Natural killer cell (primary cell): Measurements from ENCODE around the gene LRPPRC. TPM values are rescaled to one million over a fixed set of nuclear protein-coding genes. Genes with fewer than 3 reads are reported as not detected.

Experiments
- ATAC-seq, 3 donors: fragments of 150-1000 bp in 2 of 3; fragments of 200-7000 bp in 1 of 3; cut with Tn5 transposase; 1 replicate in 1 of 3; 2 replicates in 2 of 3; pipeline ENCODE4 v1.10.0; 2021; ENCODE audit warnings: mild to moderate bottlenecking in 2 of 3, moderate library complexity in 2 of 3
- DNase-seq, 2 donors: peaks; one replicate each; pipeline versions ENCODE4 v3.0.0 to v3.0.0-alpha.2; 2013 to 2021; ENCODE audit warnings: mixed read lengths in 1 of 2
- H3K27ac ChIP-seq: one replicate; pipeline ENCODE4 v1.5.1; 2013; ENCODE audit warnings: mild to moderate bottlenecking, low read length
- H3K27me3 ChIP-seq: one replicate; pipeline ENCODE4 v1.6.1; 2013; ENCODE audit warnings: low read length; ENCODE audit not compliant: control insufficient read depth, insufficient read depth
- H3K36me3 ChIP-seq: one replicate; pipeline ENCODE4 v1.6.1; 2013; ENCODE audit warnings: low read length; ENCODE audit not compliant: control insufficient read depth, insufficient read depth
- H3K4me1 ChIP-seq: one replicate; pipeline ENCODE4 v1.6.1; 2013; ENCODE audit warnings: low read length; ENCODE audit not compliant: control insufficient read depth, insufficient read depth
- H3K4me3 ChIP-seq: one replicate; pipeline ENCODE4 v1.5.1; 2013; ENCODE audit warnings: low read length
- H3K9me3 ChIP-seq: one replicate; pipeline ENCODE4 v1.6.1; 2013; ENCODE audit warnings: low read length; ENCODE audit not compliant: control insufficient read depth, insufficient read depth
- H3K27ac Mint-ChIP-seq, 2 donors: one replicate each; pipeline ENCODE4 v1.8.0; 2022; ENCODE audit warnings: mild to moderate bottlenecking in 2 of 2, mixed read lengths in 2 of 2, moderate library complexity in 1 of 2
- H3K27me3 Mint-ChIP-seq, 2 donors: one replicate each; pipeline ENCODE4 v1.8.0; 2022; ENCODE audit warnings: low read depth in 2 of 2, mixed read lengths in 2 of 2
- H3K36me3 Mint-ChIP-seq: one replicate; pipeline ENCODE4 v1.8.0; 2022; ENCODE audit warnings: mixed read lengths
- H3K4me1 Mint-ChIP-seq, 2 donors: one replicate each; pipeline ENCODE4 v1.8.0; 2022; ENCODE audit warnings: mixed read lengths in 2 of 2
- H3K4me3 Mint-ChIP-seq: one replicate; pipeline ENCODE4 v1.8.0; 2022; ENCODE audit warnings: mild to moderate bottlenecking, moderate library complexity, mixed read lengths
- H3K9me3 Mint-ChIP-seq, 2 donors: one replicate each; pipeline ENCODE4 v1.8.0; 2022; ENCODE audit warnings: mixed read lengths in 2 of 2
- CTCF ChIP-seq: fragments of 200-600 bp; IDR thresholded peaks from one replicate; pipeline ENCODE4 v1.8.0; 2022; ENCODE audit warnings: antibody characterized with exemption
- WGBS: methylation state at CpG from one replicate; pipeline ENCODE4 v1.1.7; 2013; ENCODE audit warnings: missing lambda C conversion rate; ENCODE audit not compliant: insufficient coverage; 5-methylcytosine and 5-hydroxymethylcytosine counted together
- intact Hi-C: fragments of 100-400 bp; cut with micrococcal nuclease; formaldehyde crosslinking; loops from one replicate; pipeline ENCODE4 v1.14.2; 2022
- total RNA-seq, 4 donors: library from RNA; stranded (reverse); fragments of 120-200 nt in 1 of 4; gene quantifications; one replicate each; pipeline versions ENCODE4 v1.2.3 to v1.2.4, GENCODE V29; 2013 to 2022

LRPPRC gene
- total RNA-seq, 3 donors from 2014 or later (not counting 1 experiment from before 2014, with no cell fraction given), result 43.5 to 53.8 (median 48.4) TPM

GRCh38 chr2:43934567-43934966 is 61.2 kb downstream of the LRPPRC start:
- H3K4me1 ChIP-seq, result no peaks in the 10 kb centered on the region
- peaks cover 19% of the 10 kb centered on the region for H3K36me3 Mint-ChIP-seq
- 100% methylated on average over 3 of the region's 4 CpGs for WGBS
- H3K9me3 Mint-ChIP-seq, result no peaks in the 10 kb centered on the region
- no peak overlapping the region for H3K27ac ChIP-seq
- no peaks in the 10 kb centered on the region for H3K4me1 Mint-ChIP-seq
- DNase-seq (no peak), ATAC-seq (no peak)
- no peak for TF ChIP-seq CTCF
- peaks cover 38% of the 10 kb centered on the region for H3K36me3 ChIP-seq
- no peak overlapping the region for H3K4me3 ChIP-seq
- H3K27me3 ChIP-seq, result no peaks in the 10 kb centered on the region
- H3K9me3 ChIP-seq, result no peaks in the 10 kb centered on the region
- intact Hi-C loops, result no loop called here
- H3K27ac Mint-ChIP-seq, result no peak overlapping the region
- H3K4me3 Mint-ChIP-seq, result no peak overlapping the region
- no peaks in the 10 kb centered on the region for H3K27me3 Mint-ChIP-seq

DNA sequence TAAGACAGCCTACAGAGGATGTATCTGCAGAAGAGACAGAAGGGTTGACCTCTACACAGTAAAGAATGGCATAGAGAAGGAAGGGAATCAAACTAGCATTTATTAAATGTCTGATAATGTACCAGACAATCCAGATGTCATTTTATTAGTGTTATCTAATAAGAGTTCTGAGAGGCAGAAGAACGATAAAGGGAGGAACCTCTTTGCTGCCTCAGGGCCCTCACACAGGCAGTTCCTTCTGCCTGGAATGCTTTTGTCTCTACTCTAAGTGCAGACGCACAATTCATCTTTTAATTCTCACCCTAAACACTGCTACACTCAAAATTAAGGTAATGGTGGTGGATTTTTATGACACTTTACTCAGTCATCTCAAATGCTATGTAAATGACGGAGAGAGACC is 64.5 kb downstream of the LRPPRC start:
- Mint-ChIP-seq H3K4me3 (no peak overlapping the region), H3K27me3 (no peaks in the 10 kb centered on the region), H3K27ac (no peak overlapping the region), H3K9me3 (no peaks in the 10 kb centered on the region), H3K36me3 (peaks cover 20% of the 10 kb centered on the region), H3K4me1 (no peaks in the 10 kb centered on the region)
- Histone ChIP-seq H3K27ac (no peak overlapping the region), H3K36me3 (peaks cover 34% of the 10 kb centered on the region), H3K27me3 (no peaks in the 10 kb centered on the region), H3K4me3 (no peak overlapping the region), H3K9me3 (no peaks in the 10 kb centered on the region), H3K4me1 (no peaks in the 10 kb centered on the region)
- intact Hi-C loops, result no loop called here
- no peak for DNase-seq
- ATAC-seq, result no peak
- WGBS, result 100% methylated on average over 2 of the region's 3 CpGs
- TF ChIP-seq CTCF, result no peak

DNA sequence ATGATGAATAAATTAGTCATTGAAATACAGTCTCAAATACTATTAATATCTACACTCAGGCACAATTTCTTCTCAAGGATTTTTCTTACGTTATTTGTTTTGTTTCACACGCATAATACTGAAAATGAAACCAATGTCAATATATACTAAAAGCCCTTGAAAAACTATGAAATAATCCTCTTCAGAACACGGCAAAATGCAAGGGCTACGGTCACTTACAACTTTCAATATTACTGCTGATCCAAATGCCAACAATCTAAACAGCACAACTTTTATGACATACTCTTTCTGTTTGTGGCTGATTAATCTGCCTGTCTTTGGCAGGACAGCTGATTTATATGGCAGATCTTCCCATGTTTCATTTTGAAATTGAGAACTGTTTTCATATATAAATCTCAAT is 68.3 kb downstream of the LRPPRC start:
- Mint-ChIP-seq H3K4me3 (no peak overlapping the region), H3K27me3 (no peaks in the 10 kb centered on the region), H3K9me3 (no peaks in the 10 kb centered on the region), H3K4me1 (no peaks in the 10 kb centered on the region), H3K27ac (peak overlapping the region in 1 of 2 donors; percentile 18), H3K36me3 (peaks cover 10% of the 10 kb centered on the region)
- Histone ChIP-seq H3K4me3 (no peak overlapping the region), H3K36me3 (peaks cover 36% of the 10 kb centered on the region), H3K27me3 (no peaks in the 10 kb centered on the region), H3K27ac (no peak overlapping the region), H3K9me3 (no peaks in the 10 kb centered on the region), H3K4me1 (no peaks in the 10 kb centered on the region)
- intact Hi-C loops, result no loop called here
- DNase-seq, result peak in 1 of 2 donors; percentile 6
- WGBS, result 69% methylated on average over 4 of the region's 4 CpGs
- no peak for TF ChIP-seq CTCF
- ATAC-seq, result no peak

- 99% methylated on average over 4 of the region's 4 CpGs for WGBS
- peaks cover 6% of the 10 kb centered on the region for H3K36me3 Mint-ChIP-seq
Measured at GRCh38 chr2:43925431-43925830, 70.4 kb downstream of the LRPPRC start.

More at GRCh38 chr2:43925431-43925830, 70.4 kb downstream of the LRPPRC start:
- H3K4me3 Mint-ChIP-seq, result no peak overlapping the region
- Histone ChIP-seq H3K9me3 (no peaks in the 10 kb centered on the region), H3K27me3 (no peaks in the 10 kb centered on the region), H3K27ac (no peak overlapping the region), H3K4me3 (no peak overlapping the region), H3K36me3 (peaks cover 35% of the 10 kb centered on the region), H3K4me1 (no peaks in the 10 kb centered on the region)
- H3K4me1 Mint-ChIP-seq, result no peaks in the 10 kb centered on the region
- no peak overlapping the region for H3K27ac Mint-ChIP-seq
- TF ChIP-seq CTCF, result no peak
- ATAC-seq (no peak), DNase-seq (no peak)
- H3K27me3 Mint-ChIP-seq, result no peaks in the 10 kb centered on the region
- H3K9me3 Mint-ChIP-seq, result no peaks in the 10 kb centered on the region
- intact Hi-C loops, result no loop called here
